Left ventricle myocardium superior (tissue), 1 donor: Measurements from ENCODE around the gene MME. TPM values are rescaled to one million over a fixed set of nuclear protein-coding genes. Genes with fewer than 3 reads are reported as not detected.
A peak's percentile ranks its signal among the peaks of the same experiment; 100 is the strongest.
"Not testable (repeated sequence)": the region's sequence is repeated elsewhere in the genome, so short reads cannot be mapped to it uniquely, and the experiment has no call there.

Experiments used
- ATAC-seq: fragments of 200-7000 bp; cut with Tn5 transposase; one replicate; pipeline ENCODE4 v1.9.1; 2020; ENCODE audit warnings: mild to moderate bottlenecking, moderate library complexity
- DNase-seq: peaks from one replicate; pipeline ENCODE4 v3.0.0-alpha.2; 2020
- intact Hi-C: fragments of 100-400 bp; cut with micrococcal nuclease; formaldehyde crosslinking; loops from one replicate; pipeline ENCODE4 v1.11.0; 2022
- total RNA-seq: library from RNA; stranded (reverse); fragmentation: NEBNext Ultra II Directional; extraction: Animal tissue kit (Norgen Biotek cat#: 25700); gene quantifications from one replicate; pipeline ENCODE4 v1.2.1, GENCODE V29; 2021
- donor health status: DM: no; HTN: yes; CAD: no; lungs with severe emphysema.

MME gene
- total RNA-seq, 1 donor from 2014 or later, result 3.9 TPM

DNA sequence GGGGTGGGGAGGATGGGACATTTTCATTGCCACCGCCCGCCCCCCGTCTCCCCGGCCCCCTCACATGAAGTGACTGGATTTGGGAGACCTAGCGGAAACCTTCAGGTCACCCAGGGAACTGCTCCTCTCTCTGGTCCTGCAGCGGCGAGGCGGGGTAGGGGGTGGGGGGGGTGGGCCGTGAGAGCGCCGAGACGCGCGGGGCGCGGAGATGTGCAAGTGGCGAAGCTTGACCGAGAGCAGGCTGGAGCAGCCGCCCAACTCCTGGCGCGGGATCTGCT lies 712 bp upstream of the MME start:
- DNase-seq (no peak), ATAC-seq (peak; percentile 65)
- intact Hi-C loops, result no loop called here

DNA sequence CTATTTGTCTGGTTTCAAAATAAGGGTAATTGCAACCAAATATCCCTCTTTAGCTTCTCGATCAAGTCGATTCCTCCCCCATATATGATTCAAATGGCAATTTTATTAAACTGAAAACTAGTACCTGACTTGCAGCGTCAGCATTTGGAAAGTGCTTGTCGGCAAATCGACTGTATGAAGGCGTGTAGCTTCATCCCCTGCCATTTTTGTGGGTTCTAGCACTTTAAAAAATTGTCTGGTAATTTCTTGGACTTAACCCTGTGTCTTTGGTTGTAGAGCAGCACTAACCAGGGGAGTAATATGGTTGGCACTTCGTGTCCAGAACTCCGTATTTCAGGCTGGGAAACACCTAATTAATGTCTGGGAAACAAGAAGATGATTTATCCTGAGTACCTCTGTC lies 573 bp downstream of the MME start:
- intact Hi-C loops, result no loop called here
- ATAC-seq, result no peak
- no peak for DNase-seq

DNA sequence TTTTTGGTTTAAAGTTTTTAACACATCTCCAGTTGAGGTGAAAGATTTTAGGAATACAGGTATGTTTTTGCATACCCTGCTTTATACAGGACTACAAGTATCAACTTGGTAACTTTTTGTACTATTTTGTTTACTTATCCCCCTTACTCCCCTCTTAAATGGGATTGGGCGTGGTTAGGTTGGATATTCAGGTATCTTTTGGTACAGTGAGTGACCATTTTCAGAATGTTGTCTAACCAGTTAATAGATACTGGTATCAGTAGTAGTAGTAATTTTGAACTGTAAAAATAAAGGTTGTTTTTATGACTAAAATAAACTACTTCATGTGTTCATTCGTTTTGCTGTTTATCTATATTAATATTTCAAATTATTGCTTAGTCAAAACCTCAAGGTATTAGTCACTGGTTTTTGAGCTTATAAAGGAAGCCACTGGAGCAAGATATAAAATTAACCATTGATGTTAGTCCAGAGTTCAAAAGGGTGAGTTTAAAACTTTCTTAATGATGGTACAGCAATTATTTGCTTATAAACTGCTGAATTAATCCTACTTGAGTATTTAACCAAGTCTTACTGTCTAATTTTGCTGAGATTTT lies 3.3 kb downstream of the MME start:
- intact Hi-C loops, result no loop called here
- ATAC-seq (no peak), DNase-seq (no peak)

DNA sequence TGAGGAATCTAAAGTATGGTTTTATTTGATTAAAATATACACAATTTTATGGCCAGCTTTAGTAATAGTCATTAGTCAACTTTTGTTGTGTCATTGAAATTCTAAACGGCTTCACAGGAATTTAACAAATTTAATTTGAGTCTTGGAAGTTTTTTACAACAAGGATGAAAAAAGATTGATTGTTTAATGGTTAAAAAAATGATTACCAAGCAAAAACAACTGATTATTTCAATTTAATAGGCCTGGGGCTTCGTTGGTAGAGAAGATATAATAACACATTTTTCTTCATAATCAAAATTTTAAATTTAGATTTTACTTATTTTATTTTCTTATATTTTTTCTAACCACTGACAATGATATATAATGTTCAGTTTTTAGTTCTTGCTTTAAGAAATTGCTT lies 4.4 kb downstream of the MME start:
- DNase-seq, result no peak
- intact Hi-C loops, result no loop called here

DNA sequence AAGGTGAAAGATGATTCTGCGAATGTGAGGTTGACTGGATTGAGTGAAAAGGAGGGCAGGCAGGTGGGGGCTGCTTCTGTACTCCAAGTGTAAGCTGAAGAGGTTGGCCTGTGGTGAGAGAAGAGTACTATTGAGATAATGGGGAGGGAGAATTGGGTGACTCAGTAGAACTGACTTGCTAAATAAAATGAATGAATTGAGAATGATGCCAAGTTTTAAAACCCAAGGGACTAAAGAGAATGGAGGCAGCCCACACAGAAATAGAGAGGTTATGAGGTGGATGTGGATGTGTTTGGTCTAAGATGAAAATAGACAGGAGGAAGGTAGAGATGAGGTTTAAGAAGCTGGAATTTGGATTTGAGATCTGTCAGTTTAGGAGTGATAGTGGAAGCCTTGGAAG lies 5.9 kb downstream of the MME start:
- ATAC-seq, result no peak
- DNase-seq, result no peak
- intact Hi-C loops, result no loop called here

More for the DNA sequence above, 4.4 kb downstream of the MME start:
- ATAC-seq, result no peak

DNA sequence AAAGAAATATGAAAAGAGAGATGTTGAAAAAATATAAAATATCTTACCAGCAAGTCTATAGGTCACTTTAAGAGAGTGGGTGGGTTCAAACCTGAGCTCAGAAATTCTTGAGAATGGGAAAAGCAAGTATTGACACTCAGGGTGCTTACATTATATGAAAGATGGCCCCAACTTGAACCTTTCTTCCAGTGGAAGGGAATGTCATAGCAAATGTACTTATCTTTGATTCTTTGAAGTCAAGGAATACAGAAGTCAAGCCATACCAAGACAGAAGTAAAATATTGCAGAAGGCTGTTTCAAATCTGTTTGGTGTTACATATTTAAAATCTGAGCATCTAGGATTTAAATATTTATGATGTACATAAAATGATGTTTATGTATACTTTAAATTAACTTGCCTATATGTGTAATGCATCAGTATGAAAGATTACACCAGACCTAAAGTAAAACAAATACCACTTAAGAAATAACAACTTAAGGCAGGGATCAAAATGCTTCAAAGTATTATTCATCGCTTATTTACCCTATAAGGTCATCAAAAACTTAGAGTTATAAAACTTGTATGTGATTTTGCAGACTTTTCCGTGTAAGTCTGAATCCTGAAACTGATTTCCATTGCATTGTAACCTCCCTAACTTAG lies 8.7 kb downstream of the MME start:
- intact Hi-C loops, result no loop called here
- ATAC-seq (no peak), DNase-seq (no peak)

DNA sequence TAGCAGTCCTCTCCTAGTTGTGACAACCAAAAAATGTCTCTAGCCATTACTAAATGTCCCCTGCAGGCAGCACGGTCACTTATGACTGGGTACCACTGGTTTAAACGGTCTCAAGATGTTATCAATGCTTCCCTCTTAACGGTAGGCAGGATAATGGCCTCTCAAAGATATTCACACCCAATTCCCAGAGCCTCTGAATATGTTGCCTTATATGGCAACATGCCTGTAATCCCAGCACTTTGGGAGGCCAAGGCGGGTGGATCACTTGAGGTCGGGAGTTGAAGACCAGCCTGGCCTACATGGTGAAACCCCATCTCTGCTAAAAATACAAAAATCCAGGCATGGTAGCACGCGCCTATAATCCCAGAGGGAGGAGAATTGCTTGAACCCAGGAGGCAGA lies 9.4 kb downstream of the MME start:
- DNase-seq (no peak), ATAC-seq (no peak)
- intact Hi-C loops, result no loop called here

DNA sequence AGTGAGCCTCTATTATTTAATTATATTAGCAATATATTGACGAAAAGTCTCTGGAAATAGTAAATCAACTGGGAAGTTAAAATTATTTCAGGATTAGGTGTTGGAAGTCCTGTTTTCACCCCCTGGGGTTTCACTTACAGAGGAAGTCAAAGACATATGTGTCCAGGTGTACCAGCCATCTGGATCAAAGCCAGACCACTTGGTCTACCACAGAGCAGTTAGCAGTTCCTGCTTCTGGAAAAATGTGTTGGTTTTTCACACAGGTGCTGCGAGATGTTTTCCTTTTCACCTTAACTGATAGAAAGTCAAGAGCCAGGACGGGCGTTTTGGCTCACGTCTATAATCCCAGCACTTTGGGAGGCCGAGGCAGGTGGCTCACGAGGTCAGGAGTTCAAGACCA lies 13.1 kb downstream of the MME start:
- intact Hi-C loops, result no loop called here
- no peak for ATAC-seq
- no peak for DNase-seq

DNA sequence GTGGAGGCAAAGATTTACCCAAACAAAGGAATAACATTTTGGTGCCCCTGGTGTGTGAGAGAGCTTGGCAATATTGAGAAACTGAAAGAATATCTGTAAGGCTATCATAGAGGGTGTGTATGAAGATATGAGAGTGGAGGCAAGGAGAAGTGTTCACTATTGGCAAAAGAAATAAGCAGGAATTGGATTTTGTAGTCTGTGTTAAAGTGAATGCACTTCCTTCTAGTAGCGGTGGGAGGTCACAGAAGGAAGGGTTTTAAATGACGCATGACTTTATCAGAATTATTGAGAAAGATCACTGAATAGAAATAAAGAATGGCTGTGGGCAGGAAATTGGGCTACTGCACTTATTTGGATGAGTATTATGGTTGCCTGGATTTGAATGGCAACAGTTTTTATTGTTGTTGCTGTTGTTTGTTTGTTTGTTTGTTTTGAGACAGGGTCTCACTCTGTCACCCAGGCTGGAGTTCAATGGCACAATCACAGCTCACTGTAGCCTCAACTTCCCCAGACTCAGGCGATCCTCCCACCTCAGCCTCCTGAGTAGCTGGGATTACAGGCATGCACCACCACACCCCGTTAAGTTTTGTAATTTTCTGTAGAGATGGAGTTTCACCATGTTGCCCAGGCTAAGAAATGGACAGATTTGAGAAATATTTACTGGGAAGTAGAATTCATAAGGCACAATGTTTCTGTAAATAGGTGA lies 16.3 kb downstream of the MME start:
- no peak for ATAC-seq
- intact Hi-C loops, result no loop called here
- no peak for DNase-seq

DNA sequence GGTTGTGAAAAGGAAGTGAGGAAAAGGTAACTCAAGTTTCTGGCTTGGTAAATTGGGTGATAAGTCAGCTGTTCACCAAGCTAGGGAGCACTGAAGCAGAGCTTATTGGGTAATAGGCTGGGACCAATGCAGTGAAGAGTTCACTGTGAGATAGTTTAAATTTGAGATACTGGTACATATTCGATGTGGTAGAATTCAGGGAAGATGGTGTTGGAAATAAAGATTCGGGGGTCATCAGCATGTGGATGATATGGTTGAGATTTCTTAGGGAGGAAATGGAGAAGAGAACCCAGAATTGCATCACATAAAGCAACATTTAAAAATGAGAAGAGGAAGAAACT lies 16.9 kb downstream of the MME start:
- DNase-seq (no peak), ATAC-seq (no peak)
- intact Hi-C loops, result no loop called here

DNA sequence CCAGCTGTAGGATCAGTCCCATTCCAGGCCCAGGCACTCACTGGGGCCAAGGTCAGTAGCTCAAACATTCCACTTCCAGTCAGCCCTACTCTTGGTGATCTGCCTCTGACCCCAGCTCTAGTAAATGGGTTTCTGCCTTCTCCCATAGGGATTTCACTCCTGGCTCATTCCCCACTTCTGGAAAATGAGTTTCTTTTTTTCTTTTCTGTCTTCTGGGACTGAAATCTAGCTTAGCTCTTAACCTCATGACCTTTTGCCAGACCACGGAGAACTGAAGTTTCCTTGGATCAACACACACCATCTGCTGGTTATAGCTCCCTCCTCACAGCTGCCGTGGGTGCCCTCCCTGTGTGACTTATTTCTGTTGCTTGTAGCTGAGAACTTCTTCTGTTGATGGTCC lies 21.3 kb downstream of the MME start:
- DNase-seq (peak; percentile 36), ATAC-seq (peak; percentile 95)
- intact Hi-C loops, result no loop called here

DNA sequence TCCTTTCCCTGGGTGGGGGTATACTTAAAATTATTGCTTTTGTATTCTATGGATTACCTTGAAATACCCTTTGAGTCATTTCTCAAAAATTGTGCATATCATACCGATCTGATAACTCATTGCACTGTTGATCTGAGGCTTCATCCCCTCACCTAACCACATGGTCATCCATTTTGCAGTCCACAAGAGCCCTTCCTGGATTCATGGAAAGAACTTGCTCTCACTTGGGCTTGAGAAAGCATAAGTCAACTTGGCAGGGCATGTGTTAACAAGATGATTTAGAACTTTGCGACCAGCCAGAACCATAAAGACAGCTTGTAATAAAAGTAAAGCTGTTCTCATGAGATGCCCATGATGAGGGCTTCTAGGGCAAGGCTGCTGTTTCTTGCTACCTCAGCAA lies 22.2 kb downstream of the MME start:
- DNase-seq, result no peak
- intact Hi-C loops, result no loop called here
- no peak for ATAC-seq

DNA sequence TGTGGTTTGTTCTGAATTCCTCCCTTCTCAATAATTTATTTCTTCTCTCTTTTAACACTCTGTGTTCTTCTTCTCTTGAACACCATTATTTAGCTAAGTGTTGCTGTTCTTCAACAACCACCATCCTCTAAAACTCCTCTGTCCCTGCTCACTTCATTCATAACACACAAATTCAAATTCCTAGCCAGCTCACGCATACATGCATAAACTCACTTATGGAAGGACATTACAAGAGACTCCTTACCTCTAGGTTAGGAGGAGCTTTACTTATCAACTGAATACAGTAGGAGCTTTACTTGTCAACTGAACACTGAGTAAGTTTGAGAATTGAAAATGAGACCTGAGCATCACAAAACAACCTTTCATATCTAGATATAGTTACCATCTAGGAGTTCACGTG lies 23.6 kb downstream of the MME start:
- ATAC-seq (no peak), DNase-seq (no peak)
- intact Hi-C loops, result no loop called here

DNA sequence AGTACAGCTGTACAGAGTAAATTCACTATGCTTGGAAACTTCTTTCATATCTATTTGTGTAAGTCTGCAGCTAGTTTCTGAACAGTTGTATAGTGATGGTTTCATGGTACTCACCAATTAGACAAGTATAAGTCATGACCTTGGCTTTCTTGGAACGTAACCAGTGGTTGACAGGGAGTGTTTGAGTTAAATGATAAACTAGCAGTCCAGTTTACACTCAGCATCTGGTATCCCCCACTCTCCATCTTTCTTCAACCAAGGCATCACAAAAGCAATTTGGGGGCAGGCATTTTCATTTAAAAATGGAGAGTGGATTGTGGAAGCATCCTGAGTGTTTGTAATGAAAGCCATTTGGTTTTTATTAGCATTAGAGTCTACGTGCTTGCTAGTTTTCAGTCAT lies 26.0 kb downstream of the MME start:
- ATAC-seq, result no peak

DNA sequence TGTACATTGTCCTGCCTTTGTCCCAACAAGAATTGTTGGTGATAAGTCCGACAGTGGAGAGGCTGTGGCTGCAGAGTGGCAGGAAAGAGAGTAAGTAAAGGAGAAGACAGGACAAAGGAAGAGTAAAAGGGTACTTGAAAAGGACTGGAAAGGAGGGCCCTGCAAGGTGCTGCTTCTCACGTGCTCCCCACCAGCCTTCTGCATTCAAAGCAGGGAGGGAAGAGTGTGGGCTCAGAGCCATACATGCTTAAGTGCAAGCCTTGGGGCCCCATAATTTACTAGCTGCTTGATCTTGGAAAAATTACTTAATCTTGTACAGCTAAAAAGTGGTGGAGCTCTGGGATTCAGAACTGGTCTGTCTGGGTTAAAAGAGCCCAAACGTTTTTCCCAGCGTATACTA lies 29.9 kb downstream of the MME start:
- no peak for ATAC-seq
- intact Hi-C loops, result no loop called here
- no peak for DNase-seq

More for the DNA sequence above, 26.0 kb downstream of the MME start:
- no peak for DNase-seq
- intact Hi-C loops, result no loop called here

DNA sequence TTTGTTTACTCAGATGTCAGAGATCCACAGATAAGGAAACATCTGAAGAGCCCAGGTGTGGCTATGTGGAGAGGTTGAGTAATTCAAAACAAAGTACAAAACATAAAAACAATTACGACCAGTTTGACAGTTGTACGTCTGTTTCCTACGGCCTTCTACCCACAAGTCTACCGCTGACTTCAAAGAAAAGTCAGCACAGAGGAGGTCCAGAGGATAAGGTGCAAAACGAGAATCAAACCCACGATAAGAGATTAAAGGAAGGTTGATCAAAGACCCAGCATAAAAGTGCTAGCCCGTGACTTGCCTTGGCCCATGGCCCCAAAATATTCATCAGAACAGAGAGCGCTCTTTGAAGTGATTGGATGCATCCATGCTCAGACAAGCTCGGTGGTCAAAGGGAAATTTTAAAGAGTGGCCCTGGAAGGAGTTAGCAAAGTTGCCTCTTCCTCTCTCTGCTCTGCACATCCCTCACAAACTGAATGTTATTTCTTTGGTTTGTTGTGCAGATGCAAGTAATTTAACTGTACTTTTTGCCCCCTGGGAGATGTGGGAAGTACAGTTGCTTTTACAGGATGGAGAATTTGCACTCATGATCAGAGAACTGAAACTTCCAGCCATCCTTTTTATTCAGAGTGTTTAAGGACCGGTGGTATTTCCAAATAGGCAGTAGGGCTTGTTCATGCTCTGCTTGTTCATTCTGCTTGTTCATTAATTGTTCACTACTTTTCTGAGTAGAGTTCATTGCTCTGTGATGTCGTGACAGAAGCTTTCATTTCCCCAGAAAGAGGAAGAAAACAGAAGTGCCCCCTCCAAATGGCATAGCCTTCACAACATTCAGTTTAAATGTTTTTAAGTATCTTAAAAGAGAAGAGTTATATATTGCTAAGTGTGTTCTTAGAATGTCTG lies 31.1 kb downstream of the MME start:
- intact Hi-C loops, result no loop called here
- DNase-seq (no peak), ATAC-seq (no peak)

DNA sequence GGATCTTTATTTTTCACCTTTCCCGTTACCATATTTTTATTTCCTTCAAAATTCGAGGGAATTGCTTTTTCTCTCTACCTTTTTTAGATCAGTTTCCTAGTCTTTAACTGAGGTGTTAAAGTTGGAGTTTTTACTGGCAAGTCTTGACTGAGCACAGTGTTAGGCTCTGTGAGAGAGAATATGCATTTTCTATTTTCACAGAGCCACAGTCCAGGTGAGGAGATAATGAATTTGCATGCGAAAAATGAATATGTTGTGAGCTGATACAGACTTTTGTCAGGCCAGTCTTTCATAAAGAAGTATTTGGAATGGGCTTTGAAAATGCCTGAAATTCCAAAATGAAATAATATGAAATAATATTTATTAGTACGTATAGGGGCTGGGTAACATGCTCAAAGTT lies 31.9 kb downstream of the MME start:
- ATAC-seq (no peak), DNase-seq (no peak)
- intact Hi-C loops, result no loop called here

DNA sequence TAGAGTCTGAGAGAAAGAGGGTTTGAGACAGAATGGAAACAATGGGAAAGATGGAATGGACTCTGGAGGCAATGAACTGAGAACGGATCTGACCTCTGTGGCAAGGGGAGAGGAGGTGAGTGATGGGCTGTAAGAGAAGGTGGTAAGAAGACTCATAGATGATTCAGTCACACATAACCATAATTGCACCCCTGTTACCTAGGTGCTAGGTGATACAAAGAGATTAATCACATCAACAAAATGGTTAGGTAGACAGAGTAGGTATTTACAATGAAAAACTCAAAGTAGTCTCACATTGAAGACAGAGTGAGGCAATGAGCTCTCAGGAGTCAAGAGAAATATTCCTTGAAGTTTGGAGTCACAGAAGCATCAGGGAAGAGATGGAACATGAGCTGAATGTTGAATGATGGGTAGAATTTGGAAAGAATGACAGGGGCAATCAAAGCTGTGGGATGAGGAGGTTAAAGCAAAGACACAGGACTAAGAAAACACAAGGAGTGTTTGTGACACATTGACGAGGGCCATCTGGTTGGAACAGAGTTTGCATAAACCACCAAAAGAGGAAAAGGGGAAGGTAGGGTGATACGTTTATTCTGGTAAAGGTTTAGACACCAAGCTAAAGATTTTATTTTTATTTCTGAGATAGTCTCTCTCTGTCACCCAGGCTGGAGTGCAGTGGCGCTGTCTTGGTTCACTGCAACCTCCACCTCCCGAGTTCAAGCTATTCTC lies 32.7 kb downstream of the MME start:
- ATAC-seq (no peak), DNase-seq (no peak)
- intact Hi-C loops, result no loop called here

DNA sequence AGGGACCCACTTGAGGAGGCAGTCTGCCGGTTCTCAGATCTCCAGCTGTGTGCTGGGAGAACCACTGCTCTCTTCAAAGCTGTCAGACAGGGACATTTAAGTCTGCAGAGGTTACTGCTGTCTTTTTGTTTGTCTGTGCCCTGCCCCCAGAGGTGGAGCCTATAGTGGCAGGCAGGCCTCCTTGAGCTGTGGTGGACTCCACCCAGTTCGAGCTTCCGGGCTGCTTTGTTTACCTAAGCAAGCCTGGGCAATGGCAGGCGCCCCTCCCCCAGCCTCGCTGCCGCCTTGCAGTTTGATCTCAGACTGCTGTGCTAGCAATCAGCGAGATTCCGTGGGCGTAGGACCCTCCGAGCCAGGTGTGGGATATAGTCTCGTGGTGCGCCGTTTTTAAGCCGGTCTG lies 44.6 kb downstream of the MME start:
- ATAC-seq, DNase-seq, intact Hi-C loops: not testable (repeated sequence)

DNA sequence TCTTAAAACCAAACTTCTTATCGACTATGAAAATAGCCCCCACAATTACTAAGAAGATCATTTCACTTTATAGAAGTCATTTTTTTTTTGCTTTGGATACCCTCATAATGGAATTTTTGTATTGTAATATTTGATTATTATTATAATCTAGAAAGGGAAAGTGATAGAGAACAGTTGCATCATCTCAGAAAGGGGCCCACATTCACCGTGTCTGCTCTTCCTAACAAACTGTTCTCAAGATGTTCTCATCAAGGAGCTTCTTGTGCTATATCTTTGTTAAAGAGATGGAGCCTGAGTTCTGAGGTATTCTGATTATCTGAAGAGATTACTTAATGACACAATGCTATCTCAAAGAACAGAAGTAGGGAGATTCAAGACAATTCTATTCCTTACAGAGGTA lies 49.3 kb downstream of the MME start:
- no peak for DNase-seq
- ATAC-seq, result no peak
- intact Hi-C loops, result no loop called here
